Nephron (organoid): ENCODE results near the gene NSRP1.

ENCODE experiments used
- H3K27ac Mint-ChIP-seq, 3 experiments: 2 replicates each; pipeline ENCODE4 v1.8.0; 2020; ENCODE audit warnings: mixed read lengths in 3 of 3, mild to moderate bottlenecking in 2 of 3, moderate library complexity in 1 of 3
- H3K27me3 Mint-ChIP-seq: 2 replicates; pipeline ENCODE4 v1.8.0; 2021; ENCODE audit warnings: low read depth, mild to moderate bottlenecking, moderate library complexity, mixed read lengths
- H3K36me3 Mint-ChIP-seq: 2 replicates; pipeline ENCODE4 v1.8.0; 2020; ENCODE audit warnings: low read depth, mixed read lengths
- H3K4me1 Mint-ChIP-seq: 2 replicates; pipeline ENCODE4 v1.8.0; 2020; ENCODE audit warnings: mixed read lengths
- H3K4me3 Mint-ChIP-seq, 3 experiments: 2 replicates each; pipeline ENCODE4 v1.8.0; 2020; ENCODE audit warnings: mild to moderate bottlenecking in 3 of 3, mixed read lengths in 3 of 3, moderate library complexity in 2 of 3
- H3K9me3 Mint-ChIP-seq: 2 replicates; pipeline ENCODE4 v1.8.0; 2020; ENCODE audit warnings: mixed read lengths
- TF ChIP-seq, protein P1 (sequence below), 3 experiments: fragments of 200-600 bp; sonication (generic); IDR thresholded peaks; one replicate each; pipeline ENCODE4 v1.5.0; 2021; ENCODE audit warnings: antibody characterized with exemption in 3 of 3; ENCODE audit not compliant: unreplicated experiment in 3 of 3

NSRP1 gene

GRCh38 chr17:30234964-30235363 lies 118.3 kb downstream of the NSRP1 start:
- Mint-ChIP-seq H3K9me3 (no peaks in the 10 kb centered on the region), H3K4me1 (peaks cover 21% of the 10 kb centered on the region), H3K27me3 (peaks cover 95% of the 10 kb centered on the region), H3K4me3 (peak overlapping the region; percentile 75 to 82 (median 78)), H3K36me3 (no peaks in the 10 kb centered on the region), H3K27ac (no peak overlapping the region)
- TF ChIP-seq, protein P1, sequence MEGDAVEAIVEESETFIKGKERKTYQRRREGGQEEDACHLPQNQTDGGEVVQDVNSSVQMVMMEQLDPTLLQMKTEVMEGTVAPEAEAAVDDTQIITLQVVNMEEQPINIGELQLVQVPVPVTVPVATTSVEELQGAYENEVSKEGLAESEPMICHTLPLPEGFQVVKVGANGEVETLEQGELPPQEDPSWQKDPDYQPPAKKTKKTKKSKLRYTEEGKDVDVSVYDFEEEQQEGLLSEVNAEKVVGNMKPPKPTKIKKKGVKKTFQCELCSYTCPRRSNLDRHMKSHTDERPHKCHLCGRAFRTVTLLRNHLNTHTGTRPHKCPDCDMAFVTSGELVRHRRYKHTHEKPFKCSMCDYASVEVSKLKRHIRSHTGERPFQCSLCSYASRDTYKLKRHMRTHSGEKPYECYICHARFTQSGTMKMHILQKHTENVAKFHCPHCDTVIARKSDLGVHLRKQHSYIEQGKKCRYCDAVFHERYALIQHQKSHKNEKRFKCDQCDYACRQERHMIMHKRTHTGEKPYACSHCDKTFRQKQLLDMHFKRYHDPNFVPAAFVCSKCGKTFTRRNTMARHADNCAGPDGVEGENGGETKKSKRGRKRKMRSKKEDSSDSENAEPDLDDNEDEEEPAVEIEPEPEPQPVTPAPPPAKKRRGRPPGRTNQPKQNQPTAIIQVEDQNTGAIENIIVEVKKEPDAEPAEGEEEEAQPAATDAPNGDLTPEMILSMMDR (IDR thresholded peaks at IDR 0.05; ENCODE audit: unreplicated experiment in 3 of 3), result no peak

GRCh38 chr17:30235386-30236296 lies 119.0 kb downstream of the NSRP1 start, which contains the start of gene SLC6A4:
Gene SLC6A4 (minus strand): TSS chr17:30235697. CDS start chr17:30221958, 13,739 bp downstream.
- H3K4me1 Mint-ChIP-seq, result peaks cover 21% of the 10 kb centered on the region
- H3K27me3 Mint-ChIP-seq, result peaks cover 94% of the 10 kb centered on the region
- H3K9me3 Mint-ChIP-seq, result no peaks in the 10 kb centered on the region
- H3K36me3 Mint-ChIP-seq, result no peaks in the 10 kb centered on the region
- peak within 1 kb of the TSS; percentile 82 to 84 (median 84) for H3K4me3 Mint-ChIP-seq
- TF ChIP-seq, protein P1 (IDR thresholded peaks at IDR 0.05; ENCODE audit: unreplicated experiment in 3 of 3), result no peak
- H3K27ac Mint-ChIP-seq, result peak within 1 kb of the TSS in 1 of 3 experiments; percentile 24
